ENCODE measurements around the gene GRIA3. TPM values are rescaled to one million over a fixed set of nuclear protein-coding genes. Genes with fewer than 3 reads are reported as not detected.

The GRIA3 gene
- total RNA-seq, 1 experiment from 2014 or later, result 3.8 TPM

- Mint-ChIP-seq H3K4me3 (no peak overlapping the region), H3K9me3 (no peaks in the 10 kb centered on the region), H3K36me3 (no peaks in the 10 kb centered on the region), H3K27me3 (ENCODE audit: low read depth) (peaks cover 35% of the 10 kb centered on the region), H3K4me1 (peaks cover 16% of the 10 kb centered on the region), H3K27ac (no peak overlapping the region)
- no peak for TF ChIP-seq ZBTB43 (CRISPR knock-in tag; IDR thresholded peaks at IDR 0.05)
- ATAC-seq, result no peak
- CTCF ChIA-PET, result no interaction called here
- POLR2A ChIA-PET, result no interaction called here
- DNase-seq (ENCODE audit: low spot score), result no peak
These were observed 33.0 kb downstream of the GRIA3 start for GRCh38 chrX:123217077-123217476.

GRCh38 chrX:123217728-123218127 lies 33.6 kb downstream of the GRIA3 start:
- Mint-ChIP-seq H3K9me3 (no peaks in the 10 kb centered on the region), H3K4me1 (peaks cover 16% of the 10 kb centered on the region)
- CTCF ChIA-PET, result no interaction called here

GRCh38 chrX:123219916-123220315 lies 35.8 kb downstream of the GRIA3 start:
- ChIA-PET POLR2A (no interaction called here), CTCF (no interaction called here)
- H3K27me3 Mint-ChIP-seq (ENCODE audit: low read depth), result peaks cover 62% of the 10 kb centered on the region
- no peaks in the 10 kb centered on the region for H3K9me3 Mint-ChIP-seq
- DNase-seq (ENCODE audit: low spot score) (no peak), ATAC-seq (peak; percentile 79)
- peaks cover 12% of the 10 kb centered on the region for H3K4me1 Mint-ChIP-seq
- H3K36me3 Mint-ChIP-seq, result no peaks in the 10 kb centered on the region
- H3K4me3 Mint-ChIP-seq, result no peak overlapping the region
- TF ChIP-seq ZNF425 (CRISPR knock-in tag; conservative IDR thresholded peaks at IDR 0.05), result no peak
- no peak for TF ChIP-seq ZNF263 (CRISPR knock-in tag; IDR thresholded peaks at IDR 0.05; ENCODE audit: low read depth)
- TF ChIP-seq ETV6 (CRISPR knock-in tag; IDR thresholded peaks at IDR 0.05), result no peak
- TF ChIP-seq ZNF317 (CRISPR knock-in tag; IDR thresholded peaks at IDR 0.05; ENCODE audit: borderline replicate concordance, low read depth), result no peak
- no peak for TF ChIP-seq IRF1 (CRISPR knock-in tag; IDR thresholded peaks at IDR 0.05)
- no peak for TF ChIP-seq ZNF121 (CRISPR knock-in tag; IDR thresholded peaks at IDR 0.05)
- TF ChIP-seq ZNF416 (CRISPR knock-in tag; IDR thresholded peaks at IDR 0.05), result no peak
- no peak for TF ChIP-seq FOXP4 (CRISPR knock-in tag; IDR thresholded peaks at IDR 0.05)
- no peak overlapping the region for H3K27ac Mint-ChIP-seq

More at GRCh38 chrX:123217728-123218127, 33.6 kb downstream of the GRIA3 start:
- no peak overlapping the region for H3K27ac Mint-ChIP-seq
- H3K36me3 Mint-ChIP-seq, result no peaks in the 10 kb centered on the region
- no peak for TF ChIP-seq ATF6 (CRISPR knock-in tag; IDR thresholded peaks at IDR 0.05)
- no peak for TF ChIP-seq NR3C1 (CRISPR knock-in tag; conservative IDR thresholded peaks at IDR 0.05; ENCODE audit: low read depth)
- no peak for TF ChIP-seq FOXP1 (CRISPR knock-in tag; IDR thresholded peaks at IDR 0.05; ENCODE audit: borderline replicate concordance)
- no peak for TF ChIP-seq ERG (CRISPR knock-in tag; IDR thresholded peaks at IDR 0.05)
- no peak for TF ChIP-seq ZNF263 (CRISPR knock-in tag; IDR thresholded peaks at IDR 0.05; ENCODE audit: low read depth)
- POLR2A ChIA-PET, result no interaction called here
- peaks cover 42% of the 10 kb centered on the region for H3K27me3 Mint-ChIP-seq (ENCODE audit: low read depth)
- ATAC-seq, result no peak
- no peak overlapping the region for H3K4me3 Mint-ChIP-seq
- DNase-seq (ENCODE audit: low spot score), result no peak
